GM18520 (cell line): ENCODE data around the gene HSD11B1L.

ENCODE experiments used
- ATAC-seq: cut with Tn5 transposase; IDR thresholded peaks from one replicate; pipeline ENCODE4 v1.9.1; 2021; ENCODE audit not compliant: unreplicated experiment

HSD11B1L gene

GRCh38 chr19:5666921-5667610, 13.8 kb upstream of the HSD11B1L start:
- no peak for ATAC-seq

- no peak for ATAC-seq
Measured at GRCh38 chr19:5667751-5668271, 13.0 kb upstream of the HSD11B1L start.

GRCh38 chr19:5669212-5669611, 11.6 kb upstream of the HSD11B1L start:
- ATAC-seq = no peak

- ATAC-seq = no peak
Measured at GRCh38 chr19:5671600-5671999, 9.2 kb upstream of the HSD11B1L start.

GRCh38 chr19:5672708-5673459, 7.9 kb upstream of the HSD11B1L start:
- no peak for ATAC-seq

- no peak for ATAC-seq
Measured at GRCh38 chr19:5673752-5674151, 7.1 kb upstream of the HSD11B1L start.

- ATAC-seq = no peak
Measured at GRCh38 chr19:5674714-5675113, 6.1 kb upstream of the HSD11B1L start.

GRCh38 chr19:5676105-5676771, 4.6 kb upstream of the HSD11B1L start:
- no peak for ATAC-seq

GRCh38 chr19:5676772-5677105, 4.1 kb upstream of the HSD11B1L start:
- no peak for ATAC-seq

GRCh38 chr19:5677136-5677535, 3.7 kb upstream of the HSD11B1L start:
- ATAC-seq = no peak

GRCh38 chr19:5677580-5677979, 3.2 kb upstream of the HSD11B1L start:
- ATAC-seq = no peak

- ATAC-seq = no peak
Measured at GRCh38 chr19:5678071-5678718, 2.6 kb upstream of the HSD11B1L start.

GRCh38 chr19:5679289-5680083, 1.3 kb upstream of the HSD11B1L start:
- ATAC-seq = no peak

GRCh38 chr19:5680084-5680436, 767 bp upstream of the HSD11B1L start:
- no peak for ATAC-seq

GRCh38 chr19:5681391-5682106, 722 bp downstream of the HSD11B1L start:
- ATAC-seq = no peak

- no peak for ATAC-seq
Measured at GRCh38 chr19:5682107-5682482, 1.3 kb downstream of the HSD11B1L start.

- no peak for ATAC-seq
Measured at GRCh38 chr19:5683177-5683886, 2.5 kb downstream of the HSD11B1L start.

- no peak for ATAC-seq
Measured at GRCh38 chr19:5684694-5685430, 4.0 kb downstream of the HSD11B1L start.

- ATAC-seq = no peak
Measured at GRCh38 chr19:5686326-5686646, 5.5 kb downstream of the HSD11B1L start.
